ENCODE data around the gene TXK. TPM values are rescaled to one million over a fixed set of nuclear protein-coding genes. Genes with fewer than 3 reads are reported as not detected.

The TXK gene
- total RNA-seq, 6 donors from 2014 or later = 4.0 to 16.8 (median 6.2) TPM

DNA sequence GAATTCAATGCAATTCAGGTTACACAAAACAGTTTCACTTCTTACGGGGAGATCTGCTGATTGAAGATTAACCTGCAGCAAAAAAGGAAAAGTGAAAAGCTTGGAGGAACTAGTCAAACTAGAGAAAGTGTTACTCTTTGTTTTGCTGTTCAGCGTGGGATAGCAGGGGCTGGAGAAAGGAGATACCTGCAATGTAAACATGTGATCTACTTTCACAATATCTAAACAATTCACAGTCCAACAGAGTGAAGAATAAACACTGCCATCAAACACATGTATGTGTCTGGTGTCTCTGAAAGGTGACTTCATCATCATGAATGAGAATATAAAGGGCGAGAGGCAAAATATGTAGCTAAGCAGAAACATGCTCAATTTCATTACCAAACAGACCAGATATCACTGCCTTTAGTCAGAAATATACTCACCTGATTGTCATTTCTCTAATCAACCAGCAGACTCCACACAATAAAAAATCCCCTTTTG is 91.0 kb downstream of the TXK start:
- Histone ChIP-seq H3K27ac (no peak overlapping the region), H3K9me3 (no peaks in the 10 kb centered on the region), H3K36me3 (no peaks in the 10 kb centered on the region), H3K27me3 (no peaks in the 10 kb centered on the region), H3K4me3 (no peak overlapping the region), H3K4me1 (peaks cover 0 to 12% (median 7%) of the 10 kb centered on the region in 4 donors)
- WGBS, 2 donors = 51 to 63% methylated on average over 3 of the region's 3 CpGs
- ATAC-seq (ENCODE audit: low FRiP score in 2 of 2) (no peak), DNase-seq (no peak)
- TF ChIP-seq POLR2AphosphoS5 (IDR thresholded peaks at IDR 0.05) (no peak), POLR2A (IDR thresholded peaks at IDR 0.05) (no peak), EP300 (IDR thresholded peaks at IDR 0.05) (no peak)
- TF ChIP-seq, protein P1, sequence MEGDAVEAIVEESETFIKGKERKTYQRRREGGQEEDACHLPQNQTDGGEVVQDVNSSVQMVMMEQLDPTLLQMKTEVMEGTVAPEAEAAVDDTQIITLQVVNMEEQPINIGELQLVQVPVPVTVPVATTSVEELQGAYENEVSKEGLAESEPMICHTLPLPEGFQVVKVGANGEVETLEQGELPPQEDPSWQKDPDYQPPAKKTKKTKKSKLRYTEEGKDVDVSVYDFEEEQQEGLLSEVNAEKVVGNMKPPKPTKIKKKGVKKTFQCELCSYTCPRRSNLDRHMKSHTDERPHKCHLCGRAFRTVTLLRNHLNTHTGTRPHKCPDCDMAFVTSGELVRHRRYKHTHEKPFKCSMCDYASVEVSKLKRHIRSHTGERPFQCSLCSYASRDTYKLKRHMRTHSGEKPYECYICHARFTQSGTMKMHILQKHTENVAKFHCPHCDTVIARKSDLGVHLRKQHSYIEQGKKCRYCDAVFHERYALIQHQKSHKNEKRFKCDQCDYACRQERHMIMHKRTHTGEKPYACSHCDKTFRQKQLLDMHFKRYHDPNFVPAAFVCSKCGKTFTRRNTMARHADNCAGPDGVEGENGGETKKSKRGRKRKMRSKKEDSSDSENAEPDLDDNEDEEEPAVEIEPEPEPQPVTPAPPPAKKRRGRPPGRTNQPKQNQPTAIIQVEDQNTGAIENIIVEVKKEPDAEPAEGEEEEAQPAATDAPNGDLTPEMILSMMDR (IDR thresholded peaks at IDR 0.05) = no peak

DNA sequence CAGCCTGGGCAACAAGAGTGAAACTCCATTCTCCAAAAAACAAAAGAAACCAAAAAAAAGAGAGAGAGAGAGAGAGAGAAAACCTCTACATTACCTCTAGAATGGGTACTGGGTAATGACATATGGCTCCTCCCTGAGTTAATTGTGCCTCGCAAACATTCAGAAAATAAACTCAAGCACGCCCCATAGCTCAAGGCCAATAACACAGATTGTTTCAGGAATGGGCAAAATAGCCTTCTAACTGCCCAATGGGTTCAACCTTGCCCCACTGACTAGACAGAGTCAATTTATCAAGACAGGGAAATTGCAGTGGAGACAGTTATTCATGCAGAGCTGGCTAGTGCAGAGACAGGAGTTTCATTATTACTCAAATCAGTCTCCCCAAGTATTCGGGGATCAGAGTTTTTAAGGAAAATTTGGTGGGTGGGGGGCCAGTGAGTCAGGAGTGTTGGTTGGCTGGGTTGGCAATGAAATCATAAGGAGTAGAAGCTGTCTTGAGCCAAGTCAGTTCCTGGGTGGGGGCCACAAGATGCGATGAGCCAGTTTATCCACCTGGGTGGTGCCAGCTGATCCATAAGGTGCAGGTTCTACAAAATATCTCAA is 92.4 kb downstream of the TXK start:
- H3K4me1 ChIP-seq = no peaks in the 10 kb centered on the region
- no peaks in the 10 kb centered on the region for H3K36me3 ChIP-seq
- no peak overlapping the region for H3K27ac ChIP-seq
- H3K27me3 ChIP-seq = no peaks in the 10 kb centered on the region
- DNase-seq = no peak
- TF ChIP-seq EP300 (IDR thresholded peaks at IDR 0.05) (no peak), POLR2A (IDR thresholded peaks at IDR 0.05) (no peak), POLR2AphosphoS5 (IDR thresholded peaks at IDR 0.05) (no peak)
- TF ChIP-seq, protein P1 (IDR thresholded peaks at IDR 0.05) = no peak
- no peaks in the 10 kb centered on the region for H3K9me3 ChIP-seq
- no peak overlapping the region for H3K4me3 ChIP-seq
- WGBS, 2 donors = 84 to 91% methylated on average over 4 of the region's 4 CpGs
- ATAC-seq (ENCODE audit: low FRiP score in 2 of 2) = no peak

DNA sequence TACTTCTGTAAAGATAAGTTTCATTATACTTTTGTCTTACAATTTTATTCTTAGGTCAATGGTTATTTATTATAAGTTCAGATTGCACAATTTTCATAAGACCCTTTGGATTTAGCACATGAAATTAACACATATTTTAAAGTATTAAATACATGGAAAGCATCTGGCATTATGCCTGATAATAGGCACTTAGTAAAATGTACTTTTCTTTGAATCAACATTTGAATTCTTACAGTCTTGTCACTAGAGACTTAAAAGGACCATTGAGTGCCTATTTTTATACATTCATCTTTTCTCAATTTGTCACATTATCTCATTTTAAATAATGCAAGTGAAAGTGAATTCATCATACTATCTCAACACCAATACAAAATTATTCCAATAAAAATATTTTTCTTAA is 94.5 kb downstream of the TXK start:
- Histone ChIP-seq H3K27ac (no peak overlapping the region), H3K4me3 (no peak overlapping the region), H3K4me1 (no peaks in the 10 kb centered on the region), H3K27me3 (no peaks in the 10 kb centered on the region), H3K9me3 (no peaks in the 10 kb centered on the region), H3K36me3 (no peaks in the 10 kb centered on the region)
- no peak for ATAC-seq (ENCODE audit: low FRiP score in 2 of 2)
- DNase-seq = no peak
- TF ChIP-seq EP300 (IDR thresholded peaks at IDR 0.05) = no peak
- TF ChIP-seq, protein P1 (IDR thresholded peaks at IDR 0.05) = no peak
- no peak for TF ChIP-seq POLR2AphosphoS5 (IDR thresholded peaks at IDR 0.05)
- no peak for TF ChIP-seq POLR2A (IDR thresholded peaks at IDR 0.05)

DNA sequence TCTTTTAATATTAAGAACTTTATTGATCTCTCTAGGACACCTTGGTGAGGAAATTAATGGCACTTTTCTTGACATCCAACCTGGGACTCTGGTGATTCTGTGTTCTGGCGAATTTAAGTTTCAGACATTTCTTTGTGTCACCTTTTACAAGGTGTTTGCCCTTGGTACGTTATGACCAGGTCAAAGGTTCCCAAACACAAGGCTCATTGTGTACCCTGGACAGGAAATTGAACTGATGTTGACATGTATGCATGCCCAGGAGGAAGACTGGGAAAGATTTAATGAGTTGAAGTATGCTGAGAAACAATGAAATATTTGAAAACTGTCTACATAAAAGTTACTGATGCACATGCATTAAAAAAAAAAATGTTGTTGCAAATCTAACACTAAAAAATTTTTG is 95.4 kb downstream of the TXK start:
- DNase-seq = no peak
- Histone ChIP-seq H3K36me3 (no peaks in the 10 kb centered on the region), H3K4me1 (no peaks in the 10 kb centered on the region), H3K9me3 (no peaks in the 10 kb centered on the region), H3K4me3 (no peak overlapping the region), H3K27me3 (no peaks in the 10 kb centered on the region), H3K27ac (no peak overlapping the region)
- WGBS, 2 donors = 18 to 22% methylated on average over 2 of the region's 2 CpGs
- TF ChIP-seq POLR2A (IDR thresholded peaks at IDR 0.05) (no peak), POLR2AphosphoS5 (IDR thresholded peaks at IDR 0.05) (no peak), EP300 (IDR thresholded peaks at IDR 0.05) (no peak)
- TF ChIP-seq, protein P1 (IDR thresholded peaks at IDR 0.05) = no peak
- no peak for ATAC-seq (ENCODE audit: low FRiP score in 2 of 2)

DNA sequence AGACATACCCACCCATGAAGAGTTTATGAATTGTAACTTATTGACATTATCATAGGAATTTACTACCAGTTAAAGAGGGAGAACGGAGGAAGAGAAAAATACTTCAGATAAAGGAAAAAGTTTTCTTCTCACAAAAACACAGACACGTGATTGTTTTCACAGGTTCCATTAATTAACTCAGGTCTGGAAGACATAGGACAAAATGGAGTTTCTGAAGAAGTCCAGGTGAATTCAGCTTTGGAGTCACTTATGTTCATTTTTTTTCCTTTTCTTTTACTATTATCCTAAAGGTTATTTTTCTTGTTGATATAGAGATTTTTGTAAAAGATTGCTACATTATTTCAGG is 97.0 kb downstream of the TXK start:
- TF ChIP-seq, protein P1 (IDR thresholded peaks at IDR 0.05) = no peak
- no peak for TF ChIP-seq EP300 (IDR thresholded peaks at IDR 0.05)
- TF ChIP-seq POLR2AphosphoS5 (IDR thresholded peaks at IDR 0.05) = no peak
- TF ChIP-seq POLR2A (IDR thresholded peaks at IDR 0.05) = no peak
- ATAC-seq (ENCODE audit: low FRiP score in 2 of 2) (no peak), DNase-seq (no peak)
- 68 to 71% methylated on average over 2 of the region's 2 CpGs for WGBS, 2 donors
- no peaks in the 10 kb centered on the region for H3K4me1 ChIP-seq
- no peaks in the 10 kb centered on the region for H3K9me3 ChIP-seq
- H3K4me3 ChIP-seq = no peak overlapping the region
- no peak overlapping the region for H3K27ac ChIP-seq
- no peaks in the 10 kb centered on the region for H3K27me3 ChIP-seq
- no peaks in the 10 kb centered on the region for H3K36me3 ChIP-seq

Data from upper lobe of left lung (tissue), 6 donors.